DMS114 treated with DMSO at 0.1 percent for 48 hours (cell line): Measurements from ENCODE around the gene SYVN1.
A peak's percentile ranks its signal among the peaks of the same experiment; 100 is the strongest.
"Not testable (repeated sequence)": the region's sequence is repeated elsewhere in the genome, so short reads cannot be mapped to it uniquely, and the experiment has no call there.

Source experiments
- DNase-seq: peaks from one replicate; lab custom pipeline; 2025; ENCODE audit not compliant: unreplicated experiment; lab: John Stamatoyannopoulos, UW

Gene SYVN1

DNA sequence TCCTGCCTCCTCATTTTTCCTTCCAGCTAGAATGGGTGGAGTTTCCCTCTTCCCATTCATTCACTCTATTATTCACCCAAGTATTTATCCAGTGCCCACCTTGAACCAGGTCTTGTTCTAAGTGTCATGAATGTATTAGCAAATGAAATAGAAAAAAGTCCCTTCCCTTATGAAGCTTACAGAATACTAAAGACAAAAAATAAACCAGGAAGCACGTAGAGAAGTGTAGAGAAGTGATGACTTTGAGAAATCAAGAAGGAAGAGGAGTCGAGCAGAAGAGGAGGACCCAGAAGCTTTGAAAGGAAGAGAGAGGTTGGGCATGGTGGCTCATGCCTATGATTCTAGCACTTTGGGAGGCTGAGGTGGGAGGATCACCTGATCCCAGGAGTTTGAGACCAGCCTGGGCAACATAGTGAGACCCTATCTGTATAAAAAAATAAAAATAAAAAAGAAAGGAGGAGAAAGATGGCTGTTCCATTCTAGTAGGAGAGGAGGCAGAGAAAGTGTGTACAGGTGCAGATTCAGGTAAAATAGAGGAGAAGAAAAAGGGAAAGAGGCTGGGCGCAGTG lies 17.1 kb upstream of the SYVN1 start:
- no peak for DNase-seq

DNA sequence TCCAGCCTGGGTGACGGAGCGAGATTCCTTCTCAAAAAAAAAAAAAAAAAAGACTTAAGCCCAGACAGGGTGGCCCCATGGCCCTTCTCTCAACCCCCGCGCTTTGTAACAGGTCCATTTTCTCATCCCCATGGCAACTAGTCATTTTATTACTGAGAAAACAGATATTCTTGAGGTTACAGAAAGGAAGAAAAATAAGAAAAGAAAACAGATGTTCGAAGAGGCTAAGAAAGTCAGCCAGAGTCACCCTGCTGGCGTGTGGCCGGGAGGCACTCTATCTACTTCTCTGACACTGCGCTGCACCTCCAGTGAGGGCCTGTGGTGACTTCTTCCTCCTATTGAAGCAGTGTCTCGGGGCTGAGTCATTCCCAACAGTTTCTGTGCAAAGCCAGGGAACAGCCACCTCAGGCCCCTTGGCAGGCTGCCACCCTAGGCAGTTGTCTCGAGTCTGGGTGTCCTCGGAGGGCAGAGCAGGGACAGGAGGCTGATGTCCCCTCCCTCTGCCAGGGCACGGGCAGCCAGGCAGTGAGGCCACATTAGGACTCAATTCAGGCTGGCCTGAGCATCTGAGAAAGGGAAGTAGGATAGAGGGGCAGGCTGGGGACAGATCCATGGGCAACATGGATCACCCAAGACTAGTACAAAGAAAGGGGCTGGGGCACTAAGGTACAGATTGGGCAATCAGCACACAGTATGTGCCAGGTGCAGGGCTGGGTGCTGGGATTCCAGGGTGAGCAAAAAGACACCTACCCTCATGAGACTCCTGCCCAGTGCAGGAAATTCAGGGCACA lies 16.4 kb upstream of the SYVN1 start:
- no peak for DNase-seq

DNA sequence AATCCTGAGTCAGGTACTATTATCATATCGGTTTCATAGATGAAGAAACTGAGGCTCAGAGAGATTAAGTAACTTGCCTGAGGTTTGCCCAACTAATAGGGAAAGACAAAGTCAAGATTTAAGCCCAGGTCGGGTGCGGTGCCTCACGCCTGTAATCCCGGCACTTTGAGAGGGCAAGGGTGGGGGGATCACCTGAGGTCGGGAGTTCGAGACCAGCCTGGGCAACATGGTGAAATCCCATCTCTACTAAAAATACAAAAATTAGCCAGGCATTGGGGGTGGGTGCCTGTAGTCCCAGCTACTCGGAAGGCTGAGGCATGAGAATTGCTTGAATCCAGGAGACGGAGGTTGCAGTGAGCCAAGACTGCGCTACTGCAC lies 15.8 kb upstream of the SYVN1 start:
- not testable (repeated sequence) for DNase-seq

DNA sequence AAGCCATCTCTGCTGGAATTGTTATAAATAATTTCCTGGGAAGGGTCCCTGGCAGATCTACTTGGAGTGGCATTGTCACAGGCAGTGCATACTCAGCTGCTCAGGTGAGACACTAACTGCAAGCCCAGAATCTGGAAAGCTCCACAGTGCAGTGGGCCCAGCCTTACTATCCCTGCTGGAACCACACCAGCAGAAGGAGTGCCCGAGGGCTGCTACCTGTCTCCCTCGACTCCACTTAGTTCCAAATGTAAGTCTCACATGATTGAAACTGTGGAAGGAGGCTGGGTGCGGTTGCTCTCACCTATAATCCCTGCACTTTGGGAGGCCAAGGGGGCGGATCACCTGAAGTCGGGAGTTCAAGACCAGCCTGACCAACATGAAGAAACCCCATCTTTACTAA lies 14.3 kb upstream of the SYVN1 start:
- DNase-seq, result no peak

DNA sequence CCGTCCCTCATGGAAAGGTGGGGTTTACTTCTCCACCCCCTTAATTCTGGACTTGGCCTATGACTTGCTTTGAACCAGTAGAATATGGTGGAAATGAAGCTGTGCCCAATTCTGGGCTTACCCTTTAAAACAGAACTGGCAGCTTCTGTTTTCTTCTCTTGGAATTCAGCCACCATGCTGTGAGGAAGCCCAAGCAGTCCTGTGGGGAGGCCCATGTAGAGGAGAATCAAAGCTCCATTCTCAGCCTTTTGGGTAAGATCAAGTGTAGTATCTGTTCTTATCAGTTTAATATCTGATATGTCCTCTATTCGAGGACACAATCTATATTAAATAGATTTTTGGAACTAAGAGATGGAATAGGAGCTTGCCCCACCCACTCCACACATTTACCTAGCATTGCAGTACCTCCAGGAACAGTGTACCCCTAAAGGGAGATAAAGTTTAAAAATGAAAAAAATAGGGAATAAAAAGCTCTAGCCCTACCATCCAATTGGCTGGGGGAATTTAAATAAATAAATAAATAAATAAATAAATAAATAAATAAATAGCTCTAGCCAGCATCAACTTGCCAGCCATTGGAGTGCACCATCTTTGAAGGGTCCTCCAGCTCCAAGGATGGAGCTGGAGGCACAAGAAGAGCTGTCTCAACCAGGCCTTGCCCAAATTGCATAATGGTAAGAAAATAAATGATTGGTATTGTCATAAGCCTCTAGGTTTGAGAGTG lies 13.2 kb upstream of the SYVN1 start:
- DNase-seq, result no peak

DNA sequence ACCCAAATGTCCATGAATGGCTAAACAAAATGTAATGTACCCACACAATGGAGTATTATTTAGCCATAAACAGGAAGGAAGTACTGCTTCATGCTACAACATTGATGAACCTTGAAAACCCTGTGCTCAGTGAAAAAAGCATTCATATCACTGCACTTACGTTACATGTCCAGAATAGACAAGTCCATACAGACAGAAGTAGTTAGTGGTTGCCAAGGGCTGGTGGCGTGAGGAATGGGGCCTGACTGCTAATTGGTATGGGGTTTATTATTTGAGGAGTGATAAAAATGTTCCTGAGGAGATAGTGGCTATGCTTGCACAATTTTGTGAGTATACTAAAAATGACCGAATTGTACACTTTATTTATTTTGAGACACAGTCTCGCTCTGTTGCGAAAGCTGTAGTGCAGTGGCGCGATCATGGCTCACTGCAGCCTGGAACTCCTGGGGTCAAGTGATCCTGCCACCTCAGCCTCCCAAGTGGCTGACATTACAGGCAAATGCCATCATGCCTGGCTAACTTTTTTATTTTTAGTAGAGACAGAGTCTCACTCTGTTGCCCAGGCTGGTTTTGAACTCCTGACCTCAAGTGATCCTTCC lies 7.7 kb upstream of the SYVN1 start:
- DNase-seq, result no peak

DNA sequence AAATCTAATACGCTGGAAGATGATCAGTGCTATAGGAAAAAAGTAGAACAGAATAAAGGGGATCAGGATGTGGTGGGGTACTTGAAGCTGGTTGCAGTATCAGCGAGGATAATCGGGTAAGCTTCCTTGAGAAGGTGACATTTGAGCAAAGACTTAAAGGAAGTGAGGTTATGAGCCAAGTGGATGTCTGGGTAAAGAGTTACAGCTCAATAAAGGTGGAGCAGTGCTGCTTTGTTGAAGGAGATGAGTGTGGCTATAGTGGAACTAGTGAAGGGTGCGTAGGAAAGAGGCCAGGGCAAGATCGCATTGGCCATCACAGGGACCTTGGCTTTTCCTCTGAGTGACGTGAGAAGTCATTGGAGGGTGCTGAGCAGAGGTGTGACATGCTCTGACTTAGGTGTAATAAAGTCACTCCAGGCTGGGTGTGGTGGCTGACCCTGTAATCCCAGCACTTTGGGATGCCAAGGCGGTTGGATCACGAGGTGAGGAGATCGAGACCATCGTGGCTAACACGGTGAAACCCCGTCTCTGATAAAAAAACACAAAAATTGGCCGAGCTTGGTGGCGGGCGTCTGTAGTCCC lies 2.3 kb upstream of the SYVN1 start:
- DNase-seq, result no peak

DNA sequence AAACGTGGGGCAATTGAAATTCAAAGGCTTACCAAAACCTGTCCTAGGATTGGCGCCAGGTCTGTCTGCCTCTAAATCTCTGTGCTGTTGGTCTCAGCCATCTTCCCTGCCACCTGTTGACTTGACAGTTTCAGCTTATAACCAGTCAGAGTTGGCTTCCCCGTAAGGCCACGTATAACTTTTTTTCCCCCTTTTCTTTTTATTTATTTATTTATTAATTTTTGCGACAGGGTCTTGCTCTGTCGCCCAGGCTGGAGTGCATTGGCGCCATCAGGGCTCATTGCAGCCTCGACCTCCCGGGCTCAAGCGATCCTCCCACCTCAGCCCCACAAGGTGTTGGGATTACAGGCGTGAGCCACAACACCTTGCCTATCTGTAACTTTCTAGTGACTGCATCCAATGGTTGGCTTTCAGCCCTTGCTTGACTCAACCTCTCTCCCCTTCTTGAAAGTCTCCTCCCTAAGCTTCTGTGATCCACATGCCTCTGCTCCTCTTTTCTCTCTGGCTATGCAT lies 1.4 kb upstream of the SYVN1 start:
- DNase-seq, result no peak

DNA sequence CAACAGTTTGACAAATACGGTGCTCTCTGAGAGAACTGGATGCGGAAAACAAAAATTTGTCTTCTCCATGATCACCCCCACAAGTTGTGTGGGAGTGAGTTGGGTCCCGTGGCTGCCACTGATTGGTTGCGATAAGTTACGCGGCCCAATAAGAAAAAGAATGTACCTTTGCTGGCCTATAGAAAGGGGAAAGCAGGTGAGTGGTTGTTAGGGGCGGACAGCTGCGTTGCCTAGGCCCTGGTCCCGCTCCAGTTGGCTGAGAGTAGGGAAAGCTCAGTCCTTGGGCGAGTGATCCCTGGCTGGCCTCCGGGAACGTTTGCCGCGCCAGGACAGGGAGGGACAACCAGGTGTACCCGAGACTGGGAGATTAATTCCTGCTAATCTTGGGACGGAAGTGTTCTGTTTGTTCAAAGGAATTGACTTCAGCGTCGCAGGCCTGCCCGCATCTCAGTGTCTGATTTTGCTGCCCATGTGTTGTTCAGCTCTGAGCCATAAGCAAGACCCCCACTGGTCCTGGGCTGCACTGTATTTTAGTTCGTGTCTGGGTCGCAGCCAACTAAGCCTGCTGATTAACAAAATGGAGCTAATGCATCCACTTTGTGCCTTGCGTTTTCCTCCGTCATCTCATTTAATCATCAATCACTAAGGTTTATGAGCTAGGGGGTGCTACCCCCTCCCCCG lies 773 bp upstream of the SYVN1 start:
- peak; percentile 98 for DNase-seq

DNA sequence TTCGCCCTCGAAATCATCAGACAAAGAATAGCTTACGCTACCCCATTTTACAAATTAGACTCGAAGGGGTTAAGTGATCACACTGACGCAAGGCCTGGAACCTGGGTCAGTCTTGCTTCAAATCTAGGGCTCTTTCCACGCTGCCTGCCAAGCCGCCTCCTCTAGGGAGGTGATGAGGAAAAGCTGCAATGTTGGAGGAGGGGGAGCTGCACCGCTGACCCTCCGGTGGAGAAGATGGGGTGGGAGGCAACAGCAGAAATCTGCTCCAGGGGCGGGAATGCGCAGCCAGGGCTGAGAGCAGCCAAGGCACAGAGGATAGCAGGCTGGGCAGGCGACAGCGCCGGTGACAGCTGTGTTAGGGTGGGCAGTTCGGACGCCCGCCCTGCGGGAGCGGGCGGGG lies 595 bp downstream of the SYVN1 start:
- DNase-seq, result no peak

DNA sequence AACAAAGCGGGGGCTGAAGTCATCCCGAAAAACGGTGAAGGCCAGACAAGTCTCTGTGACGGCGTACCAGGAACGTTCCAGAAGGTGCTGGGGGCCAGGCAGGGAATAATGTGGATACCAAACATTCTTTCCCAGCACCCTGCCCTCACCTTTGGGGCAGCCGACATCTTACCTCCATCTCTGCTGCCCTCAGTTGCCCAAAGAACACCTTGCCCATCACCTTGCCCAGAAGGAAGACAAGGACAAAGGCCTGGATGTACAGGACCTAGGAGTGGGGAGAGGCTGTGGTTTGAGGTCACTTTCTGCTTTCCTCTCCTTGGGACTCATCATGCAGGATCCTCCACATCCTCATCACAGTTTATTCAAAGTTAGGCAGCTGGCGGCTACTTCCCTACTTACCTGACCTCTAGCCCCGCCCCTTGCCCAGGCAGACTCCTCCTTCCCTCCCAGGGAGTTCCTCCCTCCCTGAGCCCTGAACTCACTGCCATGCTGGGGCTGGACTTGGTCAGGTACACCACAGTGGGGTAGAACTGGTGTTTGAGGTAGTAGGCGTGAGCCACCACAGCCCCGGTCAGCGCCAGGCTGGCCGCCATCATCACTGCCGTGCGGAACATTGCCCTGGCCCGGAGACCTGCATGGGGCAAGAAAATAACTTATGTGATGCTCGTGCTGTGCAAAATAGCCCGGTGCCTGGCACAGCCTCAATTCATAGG lies 1.2 kb downstream of the SYVN1 start:
- no peak for DNase-seq

DNA sequence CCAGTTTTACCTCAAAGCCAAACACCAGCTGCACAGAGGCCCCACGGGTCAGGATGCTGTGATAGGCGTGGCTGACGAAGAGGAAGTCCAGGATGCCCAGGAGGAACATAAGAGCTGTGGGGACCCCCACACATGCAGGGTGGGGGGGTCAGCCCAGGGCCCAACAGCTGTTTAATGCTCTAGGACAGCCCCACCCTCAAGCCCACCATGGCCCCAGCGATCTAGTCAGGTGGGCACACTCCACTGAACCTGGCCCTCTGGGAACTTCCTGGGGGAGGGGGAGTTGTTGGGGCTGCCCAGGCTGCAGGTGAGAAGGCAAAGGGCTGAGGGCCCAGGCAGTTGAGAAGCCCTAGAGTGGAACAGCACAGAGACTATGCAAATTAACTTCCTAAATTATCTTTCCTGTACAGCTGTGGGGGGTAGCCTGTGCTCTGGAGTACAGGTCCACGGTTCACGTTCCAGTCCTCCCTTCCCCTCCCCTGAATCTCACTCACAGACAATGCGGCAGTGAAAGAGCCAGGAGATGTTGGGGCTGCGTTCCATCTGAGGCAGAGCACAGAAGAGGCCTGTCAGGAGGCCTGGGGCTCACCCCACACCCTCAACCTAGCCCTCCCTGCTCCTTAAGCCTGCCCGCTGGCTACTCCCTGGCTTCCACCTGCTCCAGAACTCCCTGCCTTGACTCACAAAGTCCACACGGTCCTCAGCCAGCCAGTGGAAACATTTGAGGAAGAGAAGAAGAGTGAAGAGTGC lies 1.9 kb downstream of the SYVN1 start:
- DNase-seq, result no peak

DNA sequence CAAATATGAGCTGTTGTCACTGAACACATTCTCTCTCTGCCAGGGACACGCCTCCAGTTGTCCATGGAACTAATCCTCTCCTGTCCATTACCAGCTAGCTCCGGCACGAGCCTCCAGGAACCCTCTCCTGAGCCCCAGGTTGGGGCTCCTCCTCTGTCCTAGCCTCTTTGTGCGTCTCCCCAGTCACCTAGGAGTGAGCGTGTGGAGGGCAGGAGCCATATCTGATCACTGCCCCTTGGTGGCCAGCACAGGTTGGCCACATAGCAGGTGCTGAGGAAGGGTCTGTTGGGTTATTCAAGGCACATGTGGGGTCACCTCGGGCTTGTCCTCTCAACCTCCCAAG lies 2.5 kb downstream of the SYVN1 start:
- no peak for DNase-seq

DNA sequence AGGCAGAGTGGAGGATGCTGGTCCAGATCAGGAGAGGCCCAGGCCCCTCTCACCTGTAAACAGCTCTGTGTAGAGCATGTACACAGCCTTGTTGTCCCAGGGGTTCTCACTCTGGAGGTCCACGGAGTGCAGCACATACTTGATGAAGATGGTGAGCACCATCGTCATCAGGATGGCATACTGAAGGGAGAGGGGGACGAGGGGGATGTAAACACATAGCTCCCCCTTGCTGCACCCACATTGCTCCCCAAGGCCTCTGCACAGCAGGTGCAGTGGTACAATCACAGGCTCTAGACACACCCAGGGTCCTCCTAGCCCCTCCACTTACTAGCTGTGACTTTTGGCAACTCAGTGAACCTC lies 2.9 kb downstream of the SYVN1 start:
- no peak for DNase-seq

DNA sequence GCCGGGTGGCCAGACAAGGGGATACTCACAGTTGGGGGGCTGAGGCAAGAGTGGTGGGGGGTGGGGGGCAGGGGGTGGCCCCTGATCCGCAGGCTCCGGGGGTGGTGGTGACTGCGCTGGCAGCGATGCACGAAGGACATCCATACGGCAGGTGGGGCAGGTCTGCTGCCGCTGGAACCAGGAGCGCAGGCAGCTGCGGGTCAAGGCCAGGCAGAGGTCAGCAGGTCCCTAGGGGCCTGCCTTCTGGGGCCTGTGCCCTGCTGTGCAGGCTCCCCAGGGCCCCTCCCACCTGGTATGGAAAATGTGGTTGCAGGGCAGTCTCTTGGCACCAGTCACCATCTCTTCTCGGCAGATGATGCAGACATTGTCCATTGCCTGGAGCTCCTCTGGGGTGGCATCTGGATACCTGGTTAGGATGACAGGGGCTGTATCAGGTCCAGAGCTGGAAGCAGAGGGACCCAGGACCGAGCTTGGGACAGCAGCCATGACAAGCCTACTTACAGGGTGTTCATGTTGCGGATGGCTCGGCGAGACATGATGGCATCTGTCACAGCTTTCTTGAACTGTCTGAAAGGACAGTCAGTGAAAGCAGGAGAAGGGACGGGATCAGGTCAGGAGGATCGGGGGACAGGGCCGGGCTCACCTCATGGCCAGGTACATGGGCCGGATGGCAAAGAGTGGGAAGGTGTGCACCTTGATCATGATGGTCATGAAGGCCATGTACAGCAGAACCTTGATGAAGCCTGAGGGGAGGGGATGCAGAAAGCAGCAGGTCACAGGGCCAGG lies 3.5 kb downstream of the SYVN1 start:
- DNase-seq, result no peak

DNA sequence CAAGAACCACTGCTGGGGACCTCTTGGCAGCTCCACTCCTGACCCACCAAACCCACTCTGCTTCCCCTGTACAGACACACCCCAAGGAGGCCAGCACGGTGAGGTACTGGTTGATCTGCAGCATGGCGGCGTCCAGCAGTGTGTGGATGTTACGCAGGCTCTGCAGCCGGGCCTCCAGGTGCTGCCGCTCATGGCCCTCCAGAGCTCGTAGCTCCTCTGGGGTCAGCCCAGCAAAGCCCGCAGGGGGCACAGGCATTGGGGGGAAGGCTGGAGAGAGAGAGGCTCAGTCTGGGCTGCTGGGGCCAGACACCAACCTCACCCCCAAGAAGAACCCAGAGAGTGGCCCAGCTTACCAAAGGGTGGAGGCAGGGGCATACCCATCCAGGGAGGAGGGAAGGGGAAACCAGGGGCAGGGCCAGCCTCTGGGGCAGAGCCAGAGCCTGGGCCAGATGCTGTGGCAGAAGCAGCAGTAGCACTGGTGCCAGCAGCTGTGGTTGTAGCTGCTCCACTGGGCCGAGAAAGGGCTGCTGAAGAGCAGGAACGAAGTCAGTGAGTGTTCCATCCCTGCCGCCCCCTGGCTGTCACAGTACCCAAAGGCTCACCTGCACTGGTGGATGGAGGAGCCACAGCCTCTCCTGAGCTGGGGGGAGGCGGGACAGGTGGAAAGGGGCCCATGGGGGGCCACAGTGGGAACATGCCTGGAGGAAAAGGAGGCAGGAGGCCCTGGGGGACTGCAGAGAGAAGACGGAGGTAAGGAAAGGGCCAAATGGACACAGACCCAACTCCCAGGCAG lies 4.5 kb downstream of the SYVN1 start:
- DNase-seq, result no peak

DNA sequence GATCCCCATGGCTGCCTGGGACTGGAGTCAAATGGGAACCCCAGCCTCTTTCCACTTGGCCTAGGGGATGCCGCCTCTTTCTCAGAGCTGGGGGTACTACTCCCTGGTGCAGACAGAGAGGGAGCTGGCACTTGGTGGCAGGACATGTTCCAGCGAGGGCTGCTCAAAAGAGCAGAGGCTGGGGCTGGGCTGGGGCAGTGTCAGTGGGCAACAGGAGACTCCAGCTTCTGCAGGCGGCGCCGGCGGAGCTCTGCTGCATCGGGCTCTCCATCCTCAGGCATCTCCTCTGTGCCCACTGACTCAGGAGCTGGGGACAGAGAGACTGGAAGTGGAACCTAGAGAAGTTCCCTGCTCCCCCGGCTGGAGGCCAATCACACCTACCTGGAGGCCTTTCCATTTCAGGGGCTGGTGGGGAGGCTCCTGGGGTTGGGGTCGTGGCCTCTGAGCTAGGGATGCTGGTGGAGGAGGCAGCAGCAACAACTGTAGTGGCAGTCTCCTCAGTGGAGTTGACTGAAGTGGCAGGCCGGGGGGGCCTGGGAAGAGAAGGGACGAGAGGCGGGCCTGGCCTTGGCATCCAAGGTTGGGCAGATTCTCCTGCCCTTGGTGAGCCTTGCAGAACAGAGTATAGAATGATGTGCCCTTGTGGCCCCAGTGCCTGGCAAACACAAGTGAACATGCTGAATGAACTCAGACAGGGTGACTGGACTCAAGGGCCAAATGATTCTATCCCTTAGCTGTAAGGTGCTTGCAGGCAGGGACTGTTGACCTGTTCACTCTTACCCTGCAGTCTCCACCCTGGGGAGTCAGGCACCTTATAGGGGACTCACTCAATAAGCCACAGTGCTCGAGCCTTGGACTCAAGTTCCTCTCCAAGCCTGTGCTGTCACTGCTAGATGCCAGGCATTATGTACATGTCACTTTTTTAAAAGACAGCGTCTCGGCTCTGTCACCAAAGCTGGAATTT lies 5.9 kb downstream of the SYVN1 start:
- no peak for DNase-seq
